ENCODE measurements around the gene KLRD1.

GRCh38 chr12:10268037-10268436 is 39.6 kb upstream of the KLRD1 start:
- TF ChIP-seq POLR2A (IDR thresholded peaks at IDR 0.05), result no peak
- no peak for TF ChIP-seq CTCF (IDR thresholded peaks at IDR 0.05)
